HepG2 (cell line): Measurements from ENCODE around the gene KIF26B.

ENCODE experiments used
- PITX1 ChIP-seq: sonication (generic); formaldehyde crosslinking; IDR thresholded peaks from 2 replicates; pipeline ENCODE4 v1.5.1; 2020; ENCODE audit warnings: mild to moderate bottlenecking, missing genetic modification reagents
- POLR2AphosphoS2 ChIP-seq: IDR thresholded peaks from 2 replicates; pipeline ENCODE4 v1.6.1; 2011; ENCODE audit warnings: low read depth, low read length, improper control_type of control experiment
- ZSCAN30 ChIP-seq: sonication (generic); formaldehyde crosslinking; IDR thresholded peaks from 2 replicates; pipeline ENCODE4 v1.5.0; 2020; ENCODE audit warnings: mild to moderate bottlenecking, missing genetic modification reagents
- TF ChIP-seq, protein P1 (sequence below): sonication (generic); formaldehyde crosslinking; IDR thresholded peaks from 2 replicates; pipeline ENCODE4 v1.4.0; 2020; ENCODE audit warnings: mild to moderate bottlenecking, missing genetic modification reagents
- TF ChIP-seq, protein P2 (sequence below): sonication (generic); formaldehyde crosslinking; IDR thresholded peaks from 2 replicates; pipeline ENCODE4 v1.8.0; 2022; ENCODE audit warnings: mild to moderate bottlenecking, missing genetic modification reagents; ENCODE audit not compliant: insufficient replicate concordance
- TF ChIP-seq, protein P3 (sequence below): sonication (generic); formaldehyde crosslinking; IDR thresholded peaks from 2 replicates; pipeline ENCODE4 v1.5.0; 2020; ENCODE audit warnings: mild to moderate bottlenecking, missing genetic modification reagents, moderate library complexity
- TF ChIP-seq, protein P4 (sequence below): IDR thresholded peaks from 2 replicates; pipeline ENCODE4 v1.6.1; 2012; ENCODE audit warnings: inconsistent platforms
- TF ChIP-seq, protein P5 (sequence below): sonication (generic); formaldehyde crosslinking; IDR thresholded peaks from 2 replicates; pipeline ENCODE4 v1.4.0; 2020; ENCODE audit warnings: mild to moderate bottlenecking, missing genetic modification reagents

DNA sequence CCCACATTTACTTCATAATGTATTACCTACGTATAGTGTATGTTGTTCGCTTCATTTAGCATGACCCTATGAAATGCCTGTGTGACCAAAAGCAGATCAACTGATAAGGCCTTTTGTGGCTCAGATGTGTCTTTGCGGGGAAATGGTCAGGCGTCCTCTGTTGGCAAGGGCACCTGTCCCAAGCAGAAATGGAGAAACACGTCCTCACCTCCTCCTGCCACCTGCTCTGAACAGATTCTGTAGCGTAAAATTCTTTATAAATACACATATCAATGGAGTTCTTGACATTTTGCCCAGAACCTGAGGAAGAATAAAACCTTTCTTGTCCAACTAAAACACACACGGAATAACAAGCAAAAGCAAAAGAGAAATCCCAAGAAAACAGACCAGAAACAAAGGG, 417.9 kb downstream of the KIF26B start:
- TF ChIP-seq, protein P1, sequence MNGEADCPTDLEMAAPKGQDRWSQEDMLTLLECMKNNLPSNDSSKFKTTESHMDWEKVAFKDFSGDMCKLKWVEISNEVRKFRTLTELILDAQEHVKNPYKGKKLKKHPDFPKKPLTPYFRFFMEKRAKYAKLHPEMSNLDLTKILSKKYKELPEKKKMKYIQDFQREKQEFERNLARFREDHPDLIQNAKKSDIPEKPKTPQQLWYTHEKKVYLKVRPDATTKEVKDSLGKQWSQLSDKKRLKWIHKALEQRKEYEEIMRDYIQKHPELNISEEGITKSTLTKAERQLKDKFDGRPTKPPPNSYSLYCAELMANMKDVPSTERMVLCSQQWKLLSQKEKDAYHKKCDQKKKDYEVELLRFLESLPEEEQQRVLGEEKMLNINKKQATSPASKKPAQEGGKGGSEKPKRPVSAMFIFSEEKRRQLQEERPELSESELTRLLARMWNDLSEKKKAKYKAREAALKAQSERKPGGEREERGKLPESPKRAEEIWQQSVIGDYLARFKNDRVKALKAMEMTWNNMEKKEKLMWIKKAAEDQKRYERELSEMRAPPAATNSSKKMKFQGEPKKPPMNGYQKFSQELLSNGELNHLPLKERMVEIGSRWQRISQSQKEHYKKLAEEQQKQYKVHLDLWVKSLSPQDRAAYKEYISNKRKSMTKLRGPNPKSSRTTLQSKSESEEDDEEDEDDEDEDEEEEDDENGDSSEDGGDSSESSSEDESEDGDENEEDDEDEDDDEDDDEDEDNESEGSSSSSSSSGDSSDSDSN (CRISPR knock-in tag), result no peak
- TF ChIP-seq, protein P2, sequence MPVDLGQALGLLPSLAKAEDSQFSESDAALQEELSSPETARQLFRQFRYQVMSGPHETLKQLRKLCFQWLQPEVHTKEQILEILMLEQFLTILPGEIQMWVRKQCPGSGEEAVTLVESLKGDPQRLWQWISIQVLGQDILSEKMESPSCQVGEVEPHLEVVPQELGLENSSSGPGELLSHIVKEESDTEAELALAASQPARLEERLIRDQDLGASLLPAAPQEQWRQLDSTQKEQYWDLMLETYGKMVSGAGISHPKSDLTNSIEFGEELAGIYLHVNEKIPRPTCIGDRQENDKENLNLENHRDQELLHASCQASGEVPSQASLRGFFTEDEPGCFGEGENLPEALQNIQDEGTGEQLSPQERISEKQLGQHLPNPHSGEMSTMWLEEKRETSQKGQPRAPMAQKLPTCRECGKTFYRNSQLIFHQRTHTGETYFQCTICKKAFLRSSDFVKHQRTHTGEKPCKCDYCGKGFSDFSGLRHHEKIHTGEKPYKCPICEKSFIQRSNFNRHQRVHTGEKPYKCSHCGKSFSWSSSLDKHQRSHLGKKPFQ (CRISPR knock-in tag), result no peak
- TF ChIP-seq, protein P3, sequence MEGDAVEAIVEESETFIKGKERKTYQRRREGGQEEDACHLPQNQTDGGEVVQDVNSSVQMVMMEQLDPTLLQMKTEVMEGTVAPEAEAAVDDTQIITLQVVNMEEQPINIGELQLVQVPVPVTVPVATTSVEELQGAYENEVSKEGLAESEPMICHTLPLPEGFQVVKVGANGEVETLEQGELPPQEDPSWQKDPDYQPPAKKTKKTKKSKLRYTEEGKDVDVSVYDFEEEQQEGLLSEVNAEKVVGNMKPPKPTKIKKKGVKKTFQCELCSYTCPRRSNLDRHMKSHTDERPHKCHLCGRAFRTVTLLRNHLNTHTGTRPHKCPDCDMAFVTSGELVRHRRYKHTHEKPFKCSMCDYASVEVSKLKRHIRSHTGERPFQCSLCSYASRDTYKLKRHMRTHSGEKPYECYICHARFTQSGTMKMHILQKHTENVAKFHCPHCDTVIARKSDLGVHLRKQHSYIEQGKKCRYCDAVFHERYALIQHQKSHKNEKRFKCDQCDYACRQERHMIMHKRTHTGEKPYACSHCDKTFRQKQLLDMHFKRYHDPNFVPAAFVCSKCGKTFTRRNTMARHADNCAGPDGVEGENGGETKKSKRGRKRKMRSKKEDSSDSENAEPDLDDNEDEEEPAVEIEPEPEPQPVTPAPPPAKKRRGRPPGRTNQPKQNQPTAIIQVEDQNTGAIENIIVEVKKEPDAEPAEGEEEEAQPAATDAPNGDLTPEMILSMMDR (CRISPR knock-in tag), result no peak
- no peak for TF ChIP-seq POLR2AphosphoS2
- no peak for TF ChIP-seq ZSCAN30 (CRISPR knock-in tag)
- TF ChIP-seq, protein P4, sequence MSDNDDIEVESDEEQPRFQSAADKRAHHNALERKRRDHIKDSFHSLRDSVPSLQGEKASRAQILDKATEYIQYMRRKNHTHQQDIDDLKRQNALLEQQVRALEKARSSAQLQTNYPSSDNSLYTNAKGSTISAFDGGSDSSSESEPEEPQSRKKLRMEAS, result no peak
- TF ChIP-seq PITX1 (CRISPR knock-in tag), result no peak
- TF ChIP-seq, protein P5, sequence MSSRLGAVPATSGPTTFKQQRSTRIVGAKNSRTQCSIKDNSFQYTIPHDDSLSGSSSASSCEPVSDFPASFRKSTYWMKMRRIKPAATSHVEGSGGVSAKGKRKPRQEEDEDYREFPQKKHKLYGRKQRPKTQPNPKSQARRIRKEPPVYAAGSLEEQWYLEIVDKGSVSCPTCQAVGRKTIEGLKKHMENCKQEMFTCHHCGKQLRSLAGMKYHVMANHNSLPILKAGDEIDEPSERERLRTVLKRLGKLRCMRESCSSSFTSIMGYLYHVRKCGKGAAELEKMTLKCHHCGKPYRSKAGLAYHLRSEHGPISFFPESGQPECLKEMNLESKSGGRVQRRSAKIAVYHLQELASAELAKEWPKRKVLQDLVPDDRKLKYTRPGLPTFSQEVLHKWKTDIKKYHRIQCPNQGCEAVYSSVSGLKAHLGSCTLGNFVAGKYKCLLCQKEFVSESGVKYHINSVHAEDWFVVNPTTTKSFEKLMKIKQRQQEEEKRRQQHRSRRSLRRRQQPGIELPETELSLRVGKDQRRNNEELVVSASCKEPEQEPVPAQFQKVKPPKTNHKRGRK (CRISPR knock-in tag), result no peak
